Cardiac septum (tissue), 1 donor: Measurements from ENCODE around the gene KATNAL2. TPM values are rescaled to one million over a fixed set of nuclear protein-coding genes. Genes with fewer than 3 reads are reported as not detected.

Experiments
- DNase-seq: peaks from one replicate; pipeline ENCODE4 v3.0.0-alpha.2; 2020; ENCODE audit warnings: low spot score
- intact Hi-C: fragments of 100-400 bp; cut with DNase I; formaldehyde crosslinking; loops from one replicate; pipeline ENCODE4 v1.14.0; 2022
- total RNA-seq: library from RNA; stranded (reverse); fragmentation: NEBNext Ultra II Directional; extraction: Animal tissue kit (Norgen Biotek cat#: 25700); gene quantifications from one replicate; pipeline ENCODE4 v1.2.1, GENCODE V29; 2021
- donor health status: DM: no; HTN: no; CAD: no.

Gene KATNAL2
- total RNA-seq, 1 donor from 2014 or later = 5.7 TPM

- intact Hi-C loops = loop anchor here (1.0 to 5.0 kb wide), 2 partner anchors 105 to 647 kb away; no protein-coding TSS in a partner anchor
- no peak for DNase-seq
Measured at GRCh38 chr18:47100212-47100831, 182.9 kb downstream of the KATNAL2 start.

- DNase-seq = no peak
- intact Hi-C loops = no loop called here
Measured at GRCh38 chr18:47108373-47108772, 191.0 kb downstream of the KATNAL2 start.

- DNase-seq = no peak
- intact Hi-C loops = no loop called here
Measured at GRCh38 chr18:47108998-47109405, 191.6 kb downstream of the KATNAL2 start.

- no peak for DNase-seq
- intact Hi-C loops = no loop called here
Measured at GRCh38 chr18:47109720-47110119, 192.3 kb downstream of the KATNAL2 start.

GRCh38 chr18:47110492-47111274, 193.3 kb downstream of the KATNAL2 start:
- intact Hi-C loops = no loop called here
- DNase-seq = no peak

- no peak for DNase-seq
- intact Hi-C loops = no loop called here
Measured at GRCh38 chr18:47113796-47114540, 196.6 kb downstream of the KATNAL2 start.

GRCh38 chr18:47115205-47115604, 197.8 kb downstream of the KATNAL2 start:
- no peak for DNase-seq
- intact Hi-C loops = no loop called here

- no peak for DNase-seq
- intact Hi-C loops = no loop called here
Measured at GRCh38 chr18:47118981-47119380, 201.6 kb downstream of the KATNAL2 start.

- no peak for DNase-seq
- intact Hi-C loops = no loop called here
Measured at GRCh38 chr18:47120428-47120827, 203.0 kb downstream of the KATNAL2 start.

- intact Hi-C loops = no loop called here
- no peak for DNase-seq
Measured at GRCh38 chr18:47121146-47121545, 203.7 kb downstream of the KATNAL2 start.

GRCh38 chr18:47141289-47141688, 223.9 kb downstream of the KATNAL2 start:
- intact Hi-C loops = no loop called here
- DNase-seq = no peak

GRCh38 chr18:47143153-47143552, 225.8 kb downstream of the KATNAL2 start:
- DNase-seq = no peak
- intact Hi-C loops = no loop called here

GRCh38 chr18:47143899-47144485, 226.6 kb downstream of the KATNAL2 start:
- DNase-seq = no peak
- intact Hi-C loops = no loop called here

GRCh38 chr18:47146206-47146605, 228.8 kb downstream of the KATNAL2 start:
- DNase-seq = no peak
- intact Hi-C loops = no loop called here

- DNase-seq = no peak
- intact Hi-C loops = loop anchor here (2.0 kb wide), 1 partner anchor 25 kb away; no protein-coding TSS in a partner anchor
Measured at GRCh38 chr18:47149457-47150028, 232.1 kb downstream of the KATNAL2 start.

GRCh38 chr18:47150029-47150823, 232.8 kb downstream of the KATNAL2 start, which contains the start of gene HDHD2:
Gene HDHD2 (minus strand): TSS chr18:47150500. CDS start chr18:47136439, 14,061 bp downstream.
- DNase-seq = peak; percentile 94
- intact Hi-C loops = loop anchor here (2.0 kb wide), 1 partner anchor 25 kb away; no protein-coding TSS in a partner anchor

- intact Hi-C loops = loop anchor here (2.0 kb wide), 1 partner anchor 24 kb away; no protein-coding TSS in a partner anchor
- no peak for DNase-seq
Measured at GRCh38 chr18:47150824-47151366, 233.5 kb downstream of the KATNAL2 start.

GRCh38 chr18:47151439-47151838, 234.0 kb downstream of the KATNAL2 start:
- DNase-seq = no peak
- intact Hi-C loops = loop anchor here (2.0 kb wide), 1 partner anchor 23 kb away; no protein-coding TSS in a partner anchor
